ENCODE measurements around the gene DCC. TPM values are rescaled to one million over a fixed set of nuclear protein-coding genes. Genes with fewer than 3 reads are reported as not detected.

Gene DCC
- total and polyA plus RNA-seq, 2 of the 8 experiments (the other 6 are each of a cell fraction or from before 2014, with no cell fraction given): 0.14 to 1.4 TPM

DNA sequence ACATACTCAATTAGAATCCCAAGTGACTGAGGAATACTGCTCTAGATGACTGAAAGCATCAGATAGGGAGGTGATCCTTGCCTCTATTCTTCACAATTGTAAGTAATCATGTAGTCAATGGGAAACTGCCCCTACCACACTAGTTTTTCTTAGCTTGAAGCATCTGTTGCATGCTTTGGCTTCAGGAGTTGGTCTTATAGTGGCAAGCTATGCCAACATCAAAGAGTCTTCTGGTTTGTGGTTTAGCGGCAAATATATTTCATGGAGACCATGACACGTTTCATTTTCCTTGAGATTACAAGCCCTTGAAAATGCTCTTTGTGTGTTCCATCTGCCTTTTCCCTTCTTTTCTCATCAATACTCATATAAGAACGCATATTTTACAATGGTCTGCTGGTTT lies 12.9 kb downstream of the DCC start (continued):
- TF ChIP-seq KDM5A (IDR thresholded peaks at IDR 0.05; ENCODE audit: low read length) (no peak), JUND (IDR thresholded peaks at IDR 0.05; ENCODE audit: low read length) (no peak), SIX5 (IDR thresholded peaks at IDR 0.05; ENCODE audit: low read depth, low read length) (no peak), TBP (IDR thresholded peaks at IDR 0.05; ENCODE audit: low read depth, low read length) (no peak)

Data from H1 (cell line).